ENCODE measurements around the gene DLAT. TPM values are rescaled to one million over a fixed set of nuclear protein-coding genes. Genes with fewer than 3 reads are reported as not detected.

Gene DLAT
- total RNA-seq, 1 experiment from 2014 or later, result 68.1 TPM

- H3K4me2 ChIP-seq (ENCODE audit: low read length), result no peak overlapping the region
- no peaks in the 10 kb centered on the region for H3K9me2 ChIP-seq (ENCODE audit: insufficient read depth)
- H3K4me1 ChIP-seq (ENCODE audit: control insufficient read depth in 1 of 2, insufficient read depth in 2 of 2, low read length in 2 of 2), result no peaks in the 10 kb centered on the region
- no peak overlapping the region for H3K9ac ChIP-seq (ENCODE audit: low read length)
- no peak overlapping the region for H2AFZ ChIP-seq (ENCODE audit: low read depth, low read length, poor library complexity, severe bottlenecking)
- BruUV-seq (replicated peaks), result no TSS peak
- ATAC-seq (no peak), DNase-seq (ENCODE audit: low read depth, low spot score) (no peak)
- TF ChIP-seq FOSL1 (IDR thresholded peaks at IDR 0.05; ENCODE audit: low read depth) (no peak), CEBPB (IDR thresholded peaks at IDR 0.05; ENCODE audit: low read depth) (no peak), ZNF274 (IDR thresholded peaks at IDR 0.05; ENCODE audit: low read depth, low read length) (no peak), RAD21 (IDR thresholded peaks at IDR 0.05; ENCODE audit: low read depth) (no peak), ZFX (IDR thresholded peaks at IDR 0.05) (no peak), SP1 (IDR thresholded peaks at IDR 0.05; ENCODE audit: low read depth) (no peak), SRF (IDR thresholded peaks at IDR 0.05; ENCODE audit: low read depth) (no peak), MAX (IDR thresholded peaks at IDR 0.05) (no peak), CTCF (IDR thresholded peaks at IDR 0.05 in 2 of 3, conservative IDR thresholded peaks at IDR 0.05 in 1 of 3; ENCODE audit: borderline replicate concordance in 1 of 3, insufficient read depth in 1 of 3, low read depth in 2 of 3, low read length in 2 of 3) (no peak), YY1 (IDR thresholded peaks at IDR 0.05; ENCODE audit: extremely low read depth, insufficient replicate concordance, low read depth, low read length) (no peak), ELF1 (IDR thresholded peaks at IDR 0.05; ENCODE audit: borderline replicate concordance, low read depth) (no peak), ZBTB33 (IDR thresholded peaks at IDR 0.05; ENCODE audit: extremely low read depth, insufficient replicate concordance, low read length) (no peak), POLR2AphosphoS5 (IDR thresholded peaks at IDR 0.05; ENCODE audit: low read depth, low read length) (no peak), EZH2 (IDR thresholded peaks at IDR 0.05) (no peak), EZH2phosphoT487 (IDR thresholded peaks at IDR 0.05; ENCODE audit: borderline replicate concordance) (no peak)
- TF ChIP-seq, protein P1, sequence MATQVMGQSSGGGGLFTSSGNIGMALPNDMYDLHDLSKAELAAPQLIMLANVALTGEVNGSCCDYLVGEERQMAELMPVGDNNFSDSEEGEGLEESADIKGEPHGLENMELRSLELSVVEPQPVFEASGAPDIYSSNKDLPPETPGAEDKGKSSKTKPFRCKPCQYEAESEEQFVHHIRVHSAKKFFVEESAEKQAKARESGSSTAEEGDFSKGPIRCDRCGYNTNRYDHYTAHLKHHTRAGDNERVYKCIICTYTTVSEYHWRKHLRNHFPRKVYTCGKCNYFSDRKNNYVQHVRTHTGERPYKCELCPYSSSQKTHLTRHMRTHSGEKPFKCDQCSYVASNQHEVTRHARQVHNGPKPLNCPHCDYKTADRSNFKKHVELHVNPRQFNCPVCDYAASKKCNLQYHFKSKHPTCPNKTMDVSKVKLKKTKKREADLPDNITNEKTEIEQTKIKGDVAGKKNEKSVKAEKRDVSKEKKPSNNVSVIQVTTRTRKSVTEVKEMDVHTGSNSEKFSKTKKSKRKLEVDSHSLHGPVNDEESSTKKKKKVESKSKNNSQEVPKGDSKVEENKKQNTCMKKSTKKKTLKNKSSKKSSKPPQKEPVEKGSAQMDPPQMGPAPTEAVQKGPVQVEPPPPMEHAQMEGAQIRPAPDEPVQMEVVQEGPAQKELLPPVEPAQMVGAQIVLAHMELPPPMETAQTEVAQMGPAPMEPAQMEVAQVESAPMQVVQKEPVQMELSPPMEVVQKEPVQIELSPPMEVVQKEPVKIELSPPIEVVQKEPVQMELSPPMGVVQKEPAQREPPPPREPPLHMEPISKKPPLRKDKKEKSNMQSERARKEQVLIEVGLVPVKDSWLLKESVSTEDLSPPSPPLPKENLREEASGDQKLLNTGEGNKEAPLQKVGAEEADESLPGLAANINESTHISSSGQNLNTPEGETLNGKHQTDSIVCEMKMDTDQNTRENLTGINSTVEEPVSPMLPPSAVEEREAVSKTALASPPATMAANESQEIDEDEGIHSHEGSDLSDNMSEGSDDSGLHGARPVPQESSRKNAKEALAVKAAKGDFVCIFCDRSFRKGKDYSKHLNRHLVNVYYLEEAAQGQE (IDR thresholded peaks at IDR 0.05; ENCODE audit: low read depth), result no peak
- TF ChIP-seq, protein P2, sequence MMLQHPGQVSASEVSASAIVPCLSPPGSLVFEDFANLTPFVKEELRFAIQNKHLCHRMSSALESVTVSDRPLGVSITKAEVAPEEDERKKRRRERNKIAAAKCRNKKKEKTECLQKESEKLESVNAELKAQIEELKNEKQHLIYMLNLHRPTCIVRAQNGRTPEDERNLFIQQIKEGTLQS (IDR thresholded peaks at IDR 0.05), result no peak
- H3K79me2 ChIP-seq (ENCODE audit: insufficient read depth, low read length), result no peaks in the 10 kb centered on the region
- H3K4me3 ChIP-seq (replicated peaks in 1 of 2; ENCODE audit: low read depth in 1 of 2, low read length in 2 of 2), result no peak overlapping the region
- no peaks in the 10 kb centered on the region for H3K9me3 ChIP-seq (ENCODE audit: control insufficient read depth in 1 of 2, insufficient read depth in 1 of 2, low read depth in 1 of 2, low read length in 2 of 2)
- H3K27ac ChIP-seq (ENCODE audit: low read depth, low read length), result no peak overlapping the region
- no peaks in the 10 kb centered on the region for H3K36me3 ChIP-seq (ENCODE audit: control insufficient read depth in 1 of 2, insufficient read depth in 2 of 2, low read length in 2 of 2)
- CTCF ChIA-PET, result no interaction called here
- H3K27me3 ChIP-seq (ENCODE audit: insufficient read depth, low read length), result no peaks in the 10 kb centered on the region
- POLR2A ChIA-PET, result no interaction called here
- no peaks in the 10 kb centered on the region for H4K20me1 ChIP-seq (ENCODE audit: insufficient read depth)
- intact Hi-C loops (cut with micrococcal nuclease), result no loop called here
- RAD21 ChIA-PET (ENCODE audit: low non-redundant PET in 1 of 2, low total read pairs in 2 of 2, uncharacterized antibody in 2 of 2, unreplicated experiment in 2 of 2), result no interaction called here
These were observed 48.5 kb upstream of the DLAT start for GRCh38 chr11:111976767-111977145.

Data from HCT116 (cell line).